HEK293 (cell line): Measurements from ENCODE around the gene KRT71.

Experiments
- CTCF ChIA-PET: fragments of 350-600 bp; formaldehyde crosslinking; extraction: SDS; loops from one replicate; lab custom pipeline; 2021; ENCODE audit warnings: antibody characterized with exemption; lab: Yijun Ruan, JAX
- POLR2A ChIA-PET: fragments of 300-600 bp; formaldehyde crosslinking; extraction: SDS; loops from one replicate; lab custom pipeline; 2020; ENCODE audit warnings: antibody characterized with exemption, inconsistent platforms; lab: Yijun Ruan, JAX
- H3K27ac ChIP-seq: fragments of 200-500 bp; sonication (Bioruptor generic); 2 replicates; pipeline ENCODE4 v1.5.1; 2014; ENCODE audit warnings: low read depth, low read length, control low read depth, inconsistent platforms; ENCODE audit errors: extremely low read depth
- H3K36me3 ChIP-seq, 2 experiments: fragments of 200-500 bp in 1 of 2; sonication (Bioruptor generic) in 1 of 2; 1 replicate in 1 of 2; 2 replicates in 1 of 2; pipeline ENCODE4 v1.5.1; 2014 to 2017; ENCODE audit warnings: inconsistent platforms in 2 of 2, low read length in 2 of 2; ENCODE audit not compliant: control insufficient read depth in 2 of 2, insufficient read depth in 1 of 2
- H3K4me1 ChIP-seq: fragments of 200-500 bp; sonication (Bioruptor generic); 2 replicates; pipeline ENCODE4 v1.5.1; 2014; ENCODE audit warnings: mild to moderate bottlenecking, low read length, inconsistent platforms; ENCODE audit not compliant: control insufficient read depth, insufficient read depth
- H3K4me3 ChIP-seq: 2 replicates; pipeline ENCODE4 v1.5.1; 2011; ENCODE audit warnings: low read depth, mild to moderate bottlenecking, control low read depth, low read length, moderate library complexity
- H3K9me3 ChIP-seq: fragments of 200-500 bp; sonication (Bioruptor generic); 2 replicates; pipeline ENCODE4 v1.5.1; 2014; ENCODE audit warnings: low read depth, low read length, inconsistent platforms; ENCODE audit not compliant: control insufficient read depth, insufficient read depth
- EGR2 ChIP-seq: fragments of 450-650 bp; formaldehyde crosslinking; IDR thresholded peaks from 2 replicates; pipeline ENCODE4 v1.5.1; 2016; ENCODE audit warnings: low read depth, missing biosample characterization, missing genetic modification characterization
- KLF9 ChIP-seq: fragments of 450-650 bp; formaldehyde crosslinking; IDR thresholded peaks from 2 replicates; pipeline ENCODE4 v1.5.1; 2016; ENCODE audit warnings: missing biosample characterization, missing genetic modification characterization, low read depth
- PRDM1 ChIP-seq: fragments of 450-650 bp; formaldehyde crosslinking; IDR thresholded peaks from 2 replicates; pipeline ENCODE4; 2016; ENCODE audit warnings: missing biosample characterization, missing genetic modification characterization
- ZFHX2 ChIP-seq: fragments of 450-650 bp; formaldehyde crosslinking; conservative IDR thresholded peaks from 2 replicates; pipeline ENCODE4 v1.5.1; 2016; ENCODE audit warnings: missing biosample characterization, missing genetic modification characterization
- ZNF132 ChIP-seq: fragments of 450-650 bp; formaldehyde crosslinking; IDR thresholded peaks from 2 replicates; pipeline ENCODE4 v1.5.1; 2017; ENCODE audit warnings: missing biosample characterization, missing genetic modification characterization, borderline replicate concordance
- ZNF133 ChIP-seq: fragments of 450-650 bp; formaldehyde crosslinking; IDR thresholded peaks from 2 replicates; pipeline ENCODE4 v1.5.1; 2016; ENCODE audit warnings: missing biosample characterization, missing genetic modification characterization
- ZNF23 ChIP-seq: fragments of 450-650 bp; formaldehyde crosslinking; IDR thresholded peaks from 2 replicates; pipeline ENCODE4 v1.5.1; 2016; ENCODE audit warnings: missing biosample characterization, missing genetic modification characterization, borderline replicate concordance
- ZNF335 ChIP-seq: fragments of 450-650 bp; formaldehyde crosslinking; conservative IDR thresholded peaks from 2 replicates; pipeline ENCODE4 v1.5.1; 2016; ENCODE audit warnings: missing biosample characterization, missing genetic modification characterization
- ZNF354C ChIP-seq: fragments of 450-650 bp; formaldehyde crosslinking; IDR thresholded peaks from 2 replicates; pipeline ENCODE4 v1.5.1; 2016; ENCODE audit warnings: missing biosample characterization, missing genetic modification characterization, low read depth, borderline replicate concordance
- ZNF48 ChIP-seq: fragments of 450-650 bp; formaldehyde crosslinking; IDR thresholded peaks from 2 replicates; pipeline ENCODE4 v1.5.1; 2016; ENCODE audit warnings: missing biosample characterization, missing genetic modification characterization
- ZNF501 ChIP-seq: fragments of 450-650 bp; formaldehyde crosslinking; IDR thresholded peaks from 2 replicates; pipeline ENCODE4 v1.5.1; 2016; ENCODE audit warnings: missing biosample characterization, missing genetic modification characterization
- ZNF596 ChIP-seq: fragments of 450-650 bp; IDR thresholded peaks from 2 replicates; pipeline ENCODE4 v1.5.0; 2018; ENCODE audit warnings: missing biosample characterization, mild to moderate bottlenecking, missing genetic modification characterization, moderate library complexity
- ZNF624 ChIP-seq: fragments of 450-650 bp; formaldehyde crosslinking; IDR thresholded peaks from 2 replicates; pipeline ENCODE4 v1.5.1; 2017; ENCODE audit warnings: missing biosample characterization, missing genetic modification characterization
- ZNF677 ChIP-seq: fragments of 450-650 bp; IDR thresholded peaks from 2 replicates; pipeline ENCODE4 v1.5.0; 2018; ENCODE audit warnings: missing biosample characterization, mild to moderate bottlenecking, missing genetic modification characterization, moderate library complexity
- TF ChIP-seq, protein P1 (sequence below): fragments of 450-650 bp; formaldehyde crosslinking; IDR thresholded peaks from 2 replicates; pipeline ENCODE4 v1.5.1; 2016; ENCODE audit warnings: missing biosample characterization, missing genetic modification characterization, borderline replicate concordance
- TF ChIP-seq, protein P2 (sequence below): fragments of 450-650 bp; formaldehyde crosslinking; IDR thresholded peaks from 2 replicates; pipeline ENCODE4 v1.5.1; 2016; ENCODE audit warnings: missing biosample characterization, missing genetic modification characterization, borderline replicate concordance
- TF ChIP-seq, protein P3 (sequence below): fragments of 450-650 bp; formaldehyde crosslinking; IDR thresholded peaks from 2 replicates; pipeline ENCODE4 v1.5.1; 2016; ENCODE audit warnings: missing biosample characterization, missing genetic modification characterization

KRT71 gene

GRCh38 chr12:52551216-52551865 lies 1.6 kb downstream of the KRT71 start (continued):
- TF ChIP-seq, protein P1, sequence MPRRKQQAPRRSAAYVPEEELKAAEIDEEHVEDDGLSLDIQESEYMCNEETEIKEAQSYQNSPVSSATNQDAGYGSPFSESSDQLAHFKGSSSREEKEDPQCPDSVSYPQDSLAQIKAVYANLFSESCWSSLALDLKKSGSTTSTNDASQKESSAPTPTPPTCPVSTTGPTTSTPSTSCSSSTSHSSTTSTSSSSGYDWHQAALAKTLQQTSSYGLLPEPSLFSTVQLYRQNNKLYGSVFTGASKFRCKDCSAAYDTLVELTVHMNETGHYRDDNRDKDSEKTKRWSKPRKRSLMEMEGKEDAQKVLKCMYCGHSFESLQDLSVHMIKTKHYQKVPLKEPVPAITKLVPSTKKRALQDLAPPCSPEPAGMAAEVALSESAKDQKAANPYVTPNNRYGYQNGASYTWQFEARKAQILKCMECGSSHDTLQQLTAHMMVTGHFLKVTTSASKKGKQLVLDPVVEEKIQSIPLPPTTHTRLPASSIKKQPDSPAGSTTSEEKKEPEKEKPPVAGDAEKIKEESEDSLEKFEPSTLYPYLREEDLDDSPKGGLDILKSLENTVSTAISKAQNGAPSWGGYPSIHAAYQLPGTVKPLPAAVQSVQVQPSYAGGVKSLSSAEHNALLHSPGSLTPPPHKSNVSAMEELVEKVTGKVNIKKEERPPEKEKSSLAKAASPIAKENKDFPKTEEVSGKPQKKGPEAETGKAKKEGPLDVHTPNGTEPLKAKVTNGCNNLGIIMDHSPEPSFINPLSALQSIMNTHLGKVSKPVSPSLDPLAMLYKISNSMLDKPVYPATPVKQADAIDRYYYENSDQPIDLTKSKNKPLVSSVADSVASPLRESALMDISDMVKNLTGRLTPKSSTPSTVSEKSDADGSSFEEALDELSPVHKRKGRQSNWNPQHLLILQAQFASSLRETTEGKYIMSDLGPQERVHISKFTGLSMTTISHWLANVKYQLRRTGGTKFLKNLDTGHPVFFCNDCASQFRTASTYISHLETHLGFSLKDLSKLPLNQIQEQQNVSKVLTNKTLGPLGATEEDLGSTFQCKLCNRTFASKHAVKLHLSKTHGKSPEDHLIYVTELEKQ (tag by site-specific recombination): no peak
- TF ChIP-seq ZNF23 (tag by site-specific recombination) (no peak), ZNF133 (tag by site-specific recombination) (no peak), KLF9 (no peak), ZNF48 (tag by site-specific recombination) (no peak), ZNF335 (tag by site-specific recombination) (no peak), PRDM1 (tag by site-specific recombination) (no peak)

DNA sequence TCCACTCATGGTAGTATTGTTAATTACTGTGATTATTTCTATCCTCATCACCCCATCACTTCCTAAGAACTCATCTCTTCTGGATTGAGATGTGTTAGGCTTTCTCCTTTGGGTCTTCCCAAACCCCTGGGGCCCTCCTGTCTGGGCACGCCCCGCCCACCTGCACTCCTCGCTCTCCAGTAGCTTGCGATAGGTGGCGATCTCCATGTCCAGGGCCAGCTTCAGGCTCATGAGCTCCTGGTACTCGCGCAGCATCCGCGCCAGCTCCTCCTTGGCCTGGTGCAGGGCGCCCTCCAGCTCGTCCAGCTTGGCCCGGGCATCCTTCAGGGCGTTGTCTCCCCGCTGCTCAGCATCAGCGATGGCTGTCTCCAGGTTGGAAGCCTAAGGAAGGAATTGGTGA lies 6.8 kb downstream of the KRT71 start:
- Histone ChIP-seq H3K9me3 (no peaks in the 10 kb centered on the region), H3K4me1 (no peaks in the 10 kb centered on the region), H3K36me3 (no peaks in the 10 kb centered on the region), H3K4me3 (no peak overlapping the region), H3K27ac (no peak overlapping the region)
- CTCF ChIA-PET: interaction anchor here (0.6 to 1.5 kb wide), 6 partner anchors 38 to 390 kb away, joined by 3 to 4 read pairs (median 3); no protein-coding TSS in a partner anchor
- no peak for TF ChIP-seq ZNF624 (tag by site-specific recombination)
- TF ChIP-seq, protein P2, sequence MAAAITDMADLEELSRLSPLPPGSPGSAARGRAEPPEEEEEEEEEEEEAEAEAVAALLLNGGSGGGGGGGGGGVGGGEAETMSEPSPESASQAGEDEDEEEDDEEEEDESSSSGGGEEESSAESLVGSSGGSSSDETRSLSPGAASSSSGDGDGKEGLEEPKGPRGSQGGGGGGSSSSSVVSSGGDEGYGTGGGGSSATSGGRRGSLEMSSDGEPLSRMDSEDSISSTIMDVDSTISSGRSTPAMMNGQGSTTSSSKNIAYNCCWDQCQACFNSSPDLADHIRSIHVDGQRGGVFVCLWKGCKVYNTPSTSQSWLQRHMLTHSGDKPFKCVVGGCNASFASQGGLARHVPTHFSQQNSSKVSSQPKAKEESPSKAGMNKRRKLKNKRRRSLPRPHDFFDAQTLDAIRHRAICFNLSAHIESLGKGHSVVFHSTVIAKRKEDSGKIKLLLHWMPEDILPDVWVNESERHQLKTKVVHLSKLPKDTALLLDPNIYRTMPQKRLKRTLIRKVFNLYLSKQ (tag by site-specific recombination): no peak
- TF ChIP-seq ZNF132 (tag by site-specific recombination): no peak
- no peak for TF ChIP-seq ZNF596 (tag by site-specific recombination)
- POLR2A ChIA-PET: no interaction called here

DNA sequence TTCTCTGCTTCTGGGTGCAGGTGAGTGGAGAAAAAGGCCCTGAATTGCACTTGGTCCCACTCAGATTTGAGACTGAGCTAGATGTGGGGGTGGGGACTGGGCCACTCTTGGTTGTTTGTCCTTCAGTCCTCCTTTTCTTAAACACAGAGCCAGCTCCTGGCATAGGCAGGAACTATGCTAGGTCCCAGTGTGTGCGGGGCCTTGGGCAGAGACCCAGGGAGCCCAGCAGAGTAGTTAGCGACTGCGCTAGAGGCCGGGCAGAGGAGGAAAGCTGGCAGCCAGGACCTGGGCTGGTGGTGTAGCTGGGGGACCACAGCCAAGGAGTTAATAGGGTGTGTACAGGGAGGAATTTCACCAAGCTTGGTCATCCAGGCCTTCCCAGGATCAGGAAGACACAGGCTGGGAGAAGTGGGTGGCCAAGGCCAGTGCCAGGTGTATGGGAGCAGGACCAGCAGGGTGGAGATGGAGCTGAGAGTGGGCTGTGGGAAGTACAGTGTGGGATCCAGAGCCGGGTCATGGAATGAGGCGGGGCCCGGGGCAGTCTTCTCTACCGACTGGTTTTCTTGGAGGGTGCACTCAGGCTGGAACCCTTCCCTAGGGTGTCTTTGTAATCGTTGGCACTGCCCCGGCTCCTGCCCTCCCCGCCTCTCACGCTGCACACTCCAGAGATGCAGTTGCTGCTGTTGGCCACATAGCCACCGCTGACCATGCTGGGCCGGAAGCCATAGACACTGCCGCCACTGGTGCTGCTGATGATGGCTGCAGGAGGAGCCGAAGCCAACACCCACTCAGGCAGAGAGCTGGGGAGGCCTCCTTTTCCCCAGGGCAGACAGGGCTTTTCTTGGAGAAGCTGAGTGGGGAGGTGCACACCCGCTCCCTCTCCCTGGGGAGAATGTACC lies 8.7 kb downstream of the KRT71 start:
- no peaks in the 10 kb centered on the region for H3K36me3 ChIP-seq
- TF ChIP-seq, protein P3, sequence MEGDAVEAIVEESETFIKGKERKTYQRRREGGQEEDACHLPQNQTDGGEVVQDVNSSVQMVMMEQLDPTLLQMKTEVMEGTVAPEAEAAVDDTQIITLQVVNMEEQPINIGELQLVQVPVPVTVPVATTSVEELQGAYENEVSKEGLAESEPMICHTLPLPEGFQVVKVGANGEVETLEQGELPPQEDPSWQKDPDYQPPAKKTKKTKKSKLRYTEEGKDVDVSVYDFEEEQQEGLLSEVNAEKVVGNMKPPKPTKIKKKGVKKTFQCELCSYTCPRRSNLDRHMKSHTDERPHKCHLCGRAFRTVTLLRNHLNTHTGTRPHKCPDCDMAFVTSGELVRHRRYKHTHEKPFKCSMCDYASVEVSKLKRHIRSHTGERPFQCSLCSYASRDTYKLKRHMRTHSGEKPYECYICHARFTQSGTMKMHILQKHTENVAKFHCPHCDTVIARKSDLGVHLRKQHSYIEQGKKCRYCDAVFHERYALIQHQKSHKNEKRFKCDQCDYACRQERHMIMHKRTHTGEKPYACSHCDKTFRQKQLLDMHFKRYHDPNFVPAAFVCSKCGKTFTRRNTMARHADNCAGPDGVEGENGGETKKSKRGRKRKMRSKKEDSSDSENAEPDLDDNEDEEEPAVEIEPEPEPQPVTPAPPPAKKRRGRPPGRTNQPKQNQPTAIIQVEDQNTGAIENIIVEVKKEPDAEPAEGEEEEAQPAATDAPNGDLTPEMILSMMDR (tag by site-specific recombination): 0 out of 2 replicates have a peak, but pooled peaks have one; percentile 14
- peak; percentile 37 for TF ChIP-seq ZFHX2 (tag by site-specific recombination)
- no peak for TF ChIP-seq ZNF677
- TF ChIP-seq EGR2: 0 out of 2 replicates have a peak, but pooled peaks have one; percentile 10
- no peak for TF ChIP-seq ZNF501
- TF ChIP-seq ZNF354C (tag by site-specific recombination): no peak
- TF ChIP-seq, all 188 proteins: peak for 3
- ChIA-PET POLR2A (no interaction called here), CTCF (interaction anchor here (0.9 to 1.0 kb wide), 2 partner anchors 38 to 217 kb away, joined by 3 read pairs; no protein-coding TSS in a partner anchor)
- Histone ChIP-seq H3K9me3 (no peaks in the 10 kb centered on the region), H3K4me1 (peaks cover 8% of the 10 kb centered on the region), H3K4me3 (no peak overlapping the region), H3K27ac (no peak overlapping the region)
